Measurements from ENCODE around the gene HOXA1. TPM values are rescaled to one million over a fixed set of nuclear protein-coding genes. Genes with fewer than 3 reads are reported as not detected.
"Not testable (repeated sequence)": the region's sequence is repeated elsewhere in the genome, so short reads cannot be mapped to it uniquely, and the experiment has no call there.

Gene HOXA1
- total and polyA plus RNA-seq, 2 of the 4 experiments (the other 2 are of a cell fraction) = 0.54 to 1.8 TPM

GRCh38 chr7:27045066-27045465, 50.7 kb downstream of the HOXA1 start:
- DNase-seq; H3K27me3 ChIP-seq (ENCODE audit: control insufficient read depth, insufficient read depth, low read length); H3K27ac ChIP-seq (ENCODE audit: insufficient read depth, low read length); H2BK20ac ChIP-seq (ENCODE audit: low read depth, low read length); H3K14ac ChIP-seq (replicated peaks; ENCODE audit: low read depth, low read length); H3K4me2 ChIP-seq (ENCODE audit: low read depth, low read length); H2AK5ac ChIP-seq (ENCODE audit: low read depth, low read length); H4K5ac ChIP-seq (ENCODE audit: low read depth, low read length); POLR2A ChIA-PET (ENCODE audit: unreplicated experiment); H3K9me3 ChIP-seq (ENCODE audit: control insufficient read depth, insufficient read depth, low read length); dilution Hi-C loops (cut with HindIII; ENCODE audit: low sequenced_read_pairs, unreplicated experiment); H3K9me1 ChIP-seq (ENCODE audit: insufficient read depth, low read length); intact Hi-C loops (cut with micrococcal nuclease); H3K56ac ChIP-seq (ENCODE audit: extremely low read depth, insufficient read depth, low read length); H3K36me3 ChIP-seq (ENCODE audit: control insufficient read depth, insufficient read depth, low read length); H3K4ac ChIP-seq (ENCODE audit: low read depth, low read length); H4K20me1 ChIP-seq (ENCODE audit: insufficient read depth, low read length); H3K79me1 ChIP-seq (ENCODE audit: low read depth in 1 of 2, low read length in 2 of 2); H2BK120ac ChIP-seq (ENCODE audit: low read depth, low read length); H3K23ac ChIP-seq (ENCODE audit: low read depth, low read length); H3K4me3 ChIP-seq (ENCODE audit: insufficient read depth, low read depth, low read length); H4K91ac ChIP-seq (ENCODE audit: insufficient read depth, low read depth, low read length); H3K4me1 ChIP-seq (ENCODE audit: control insufficient read depth, insufficient read depth, low read length); H3K18ac ChIP-seq (ENCODE audit: low read depth, low read length); ATAC-seq (ENCODE audit: low read depth); H3K9ac ChIP-seq (ENCODE audit: low read depth, low read length); H2BK15ac ChIP-seq (ENCODE audit: low read depth, low read length); H4K8ac ChIP-seq (ENCODE audit: low read depth in 2 of 2, low read length in 2 of 2); H2AK9ac ChIP-seq (replicated peaks; ENCODE audit: low read depth, low read length, poor library complexity); CTCF ChIA-PET; in situ Hi-C loops (cut with MboI; ENCODE audit: low sequenced_read_pairs); H2AFZ ChIP-seq (replicated peaks; ENCODE audit: low read length, poor library complexity); H2BK5ac ChIP-seq (ENCODE audit: low read depth, low read length, poor library complexity, severe bottlenecking); BruUV-seq (replicated peaks): not testable (repeated sequence)
- WGBS, 2 experiments (ENCODE audit: extremely low coverage in 2 of 2, insufficient read length in 1 of 2) = 100% methylated on average over 2 of the region's 28 CpGs; no CpG with 5 or more reads in 1 of the 2 experiments

Small RNA genes within 50 kb of the gene (microRNA-seq; reads per million reads assigned to microRNA genes)
- not detected for gene RF01977 (ENCODE audit: insufficient read depth, insufficient read length)

Small RNA genes within 50 kb of the gene (small RNA-seq; reads per million reads assigned to genes)
- 0 reads per million in 5 experiments for gene RF01977

Other genes with a start within 250 kb of the HOXA1 start
- gene SKAP2, start 231.4 kb downstream of the HOXA1 start, total RNA-seq (2012; rRNA removed) = 5.7 and 11.1 TPM in 2 replicates
- gene SKAP2, start 231.4 kb downstream of the HOXA1 start, polyA plus RNA-seq (2012; rRNA removed) = 5.4 and 7.4 TPM in 2 replicates
- gene HOXA2, start 6.7 kb upstream of the HOXA1 start, total RNA-seq (2012; rRNA removed) = 1.6 and 1.7 TPM in 2 replicates
- gene HOXA2, start 6.7 kb upstream of the HOXA1 start, polyA plus RNA-seq (2012; rRNA removed) = 2.4 and 3.9 TPM in 2 replicates
- 0.36 and 1.1 TPM in 2 replicates for gene HOXA4, start 34.8 kb upstream of the HOXA1 start, total RNA-seq (2012; rRNA removed)
- 7.2 and 8.0 TPM in 2 replicates for gene HOXA4, start 34.8 kb upstream of the HOXA1 start, polyA plus RNA-seq (2012; rRNA removed)
- 19.9 and 23.9 TPM in 2 replicates for gene HOXA5, start 47.7 kb upstream of the HOXA1 start, total RNA-seq (2012; rRNA removed)
- 28.1 and 29.4 TPM in 2 replicates for gene HOXA5, start 47.7 kb upstream of the HOXA1 start, polyA plus RNA-seq (2012; rRNA removed)
- gene HOXA6, start 51.8 kb upstream of the HOXA1 start, total RNA-seq (2012; rRNA removed) = 1.4 and 1.7 TPM in 2 replicates
- gene HOXA6, start 51.8 kb upstream of the HOXA1 start, polyA plus RNA-seq (2012; rRNA removed) = 1.8 and 2.1 TPM in 2 replicates
- gene HOXA3, start 56.6 kb upstream of the HOXA1 start, total RNA-seq (2012; rRNA removed) = 0.83 and 0.90 TPM in 2 replicates
- gene HOXA3, start 56.6 kb upstream of the HOXA1 start, polyA plus RNA-seq (2012; rRNA removed) = 5.4 and 8.8 TPM in 2 replicates
- gene HOXA7, start 60.7 kb upstream of the HOXA1 start, total RNA-seq (2012; rRNA removed) = under 0.01 and 0.18 TPM in 2 replicates
- gene HOXA7, start 60.7 kb upstream of the HOXA1 start, polyA plus RNA-seq (2012; rRNA removed) = 1.7 TPM in 2 replicates
- 0.18 and 0.28 TPM in 2 replicates for gene HOXA9, start 69.5 kb upstream of the HOXA1 start, total RNA-seq (2012; rRNA removed)
- gene HOXA9, start 69.5 kb upstream of the HOXA1 start, polyA plus RNA-seq (2012; rRNA removed) = 0.32 and 0.59 TPM in 2 replicates
- 0.18 and 0.28 TPM in 2 replicates for gene HOXA10, start 78.3 kb upstream of the HOXA1 start, total RNA-seq (2012; rRNA removed)
- gene HOXA10, start 78.3 kb upstream of the HOXA1 start, polyA plus RNA-seq (2012; rRNA removed) = 0.10 TPM in 2 replicates
- gene HOXA11, start 89.2 kb upstream of the HOXA1 start, total RNA-seq (2012; rRNA removed) = not detected in 2 replicates
- gene HOXA11, start 89.2 kb upstream of the HOXA1 start, polyA plus RNA-seq (2012; rRNA removed) = 0.04 and 0.05 TPM in 2 replicates
- not detected in 2 replicates for gene HOXA13, start 104.1 kb upstream of the HOXA1 start, total RNA-seq (2012; rRNA removed)
- not detected in 2 replicates for gene HOXA13, start 104.1 kb upstream of the HOXA1 start, polyA plus RNA-seq (2012; rRNA removed)
- not detected in 2 replicates for gene EVX1, start 146.8 kb upstream of the HOXA1 start, total RNA-seq (2012; rRNA removed)
- not detected in 2 replicates for gene EVX1, start 146.8 kb upstream of the HOXA1 start, polyA plus RNA-seq (2012; rRNA removed)

Data from IMR-90 (cell line).